ENCODE measurements around the gene SCN7A.
"Not testable (repeated sequence)": the region's sequence is repeated elsewhere in the genome, so short reads cannot be mapped to it uniquely, and the experiment has no call there.

The SCN7A gene

DNA sequence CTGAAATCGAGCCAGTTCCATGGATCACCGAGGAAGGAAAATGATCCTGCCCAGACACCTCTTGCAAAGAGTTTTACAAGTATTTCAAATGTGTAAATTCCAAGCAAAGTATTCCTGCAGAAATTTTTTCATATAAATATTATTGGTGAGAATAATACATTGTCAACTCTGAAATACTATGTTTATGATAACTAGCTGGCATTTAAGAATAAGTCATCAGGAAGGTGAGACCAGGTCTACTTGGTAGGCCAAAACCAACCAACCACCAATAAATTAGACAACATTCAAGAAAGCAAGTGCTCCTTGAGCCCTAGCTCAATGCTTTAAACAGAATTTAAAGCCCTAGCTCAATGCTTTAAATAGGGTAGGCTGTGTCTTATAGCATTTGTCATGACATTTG, 21.7 kb downstream of the SCN7A start:
- H3K4me3 Mint-ChIP-seq: no peak overlapping the region
- H3K27me3 Mint-ChIP-seq: no peaks in the 10 kb centered on the region
- H3K27ac Mint-ChIP-seq: no peak overlapping the region
- DNase-seq (no peak), ATAC-seq (no peak)
- H3K4me1 Mint-ChIP-seq: no peaks in the 10 kb centered on the region
- no peaks in the 10 kb centered on the region for H3K36me3 Mint-ChIP-seq (ENCODE audit: low read depth)
- H3K9me3 Mint-ChIP-seq: no peaks in the 10 kb centered on the region

DNA sequence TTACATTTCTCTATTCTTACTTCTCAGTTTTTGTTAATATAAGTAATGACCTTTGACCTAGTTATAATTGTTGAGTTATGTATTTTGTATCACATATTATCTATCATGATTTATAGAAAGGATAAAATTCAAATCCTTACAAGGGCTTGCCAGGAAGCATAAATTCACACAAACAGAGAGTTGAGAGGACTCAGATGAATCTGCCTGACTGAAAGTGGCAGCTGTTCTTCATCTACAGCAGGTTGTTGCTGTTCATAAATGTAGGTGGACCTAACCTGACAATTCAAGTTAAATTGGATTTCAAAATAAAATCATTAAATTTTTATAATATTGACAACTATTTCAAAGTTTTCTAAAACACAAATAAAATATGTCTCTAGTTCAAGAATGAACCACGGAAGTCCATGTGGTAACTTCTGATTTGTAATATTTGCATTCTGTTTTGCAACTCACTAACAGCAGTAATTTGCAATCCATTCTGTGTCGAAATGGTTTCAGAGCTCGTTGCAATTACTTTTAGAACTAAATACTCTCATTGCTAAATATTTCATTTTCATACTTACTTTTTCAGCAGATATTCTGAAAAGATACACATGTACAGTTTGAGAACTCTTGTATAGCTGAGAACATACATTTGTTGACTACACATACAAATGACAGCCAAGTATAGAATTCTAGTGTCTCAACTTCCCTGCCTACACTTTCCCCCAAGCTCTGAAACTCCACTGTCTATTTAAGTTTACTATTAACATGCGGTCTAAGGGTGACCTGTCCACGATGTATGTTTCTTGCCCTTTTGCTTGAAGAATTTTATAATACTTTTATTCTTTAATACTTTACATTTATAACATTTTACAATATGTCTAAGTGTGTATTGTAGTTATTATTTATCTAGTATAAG, 25.7 kb downstream of the SCN7A start:
- no peaks in the 10 kb centered on the region for H3K27me3 Mint-ChIP-seq

DNA sequence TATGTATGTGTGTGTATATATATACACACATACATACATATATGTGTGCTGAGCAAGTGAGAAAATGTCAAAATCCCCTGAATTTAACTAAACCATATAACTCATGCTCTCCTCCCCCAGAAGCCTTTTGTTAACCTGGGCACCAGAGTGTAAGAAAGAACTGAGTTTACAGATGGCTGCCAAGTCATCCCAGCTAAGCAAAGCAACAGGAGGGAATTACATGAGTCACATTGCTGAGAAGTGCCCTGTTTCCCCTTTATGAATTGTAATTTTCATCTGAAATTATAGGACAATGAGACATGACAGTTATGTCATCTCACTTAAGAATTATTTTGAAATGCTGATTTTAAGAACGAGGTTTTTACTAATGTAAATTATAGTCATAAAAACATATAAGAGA, 29.9 kb downstream of the SCN7A start:
- Mint-ChIP-seq H3K4me3 (no peak overlapping the region), H3K27ac (no peak overlapping the region), H3K9me3 (peaks cover 4% of the 10 kb centered on the region)

More for the DNA sequence above, 25.7 kb downstream of the SCN7A start:
- ATAC-seq (no peak), DNase-seq (no peak)
- H3K4me3 Mint-ChIP-seq: no peak overlapping the region
- H3K36me3 Mint-ChIP-seq (ENCODE audit: low read depth): no peaks in the 10 kb centered on the region
- peaks cover 2% of the 10 kb centered on the region for H3K9me3 Mint-ChIP-seq
- no peak overlapping the region for H3K27ac Mint-ChIP-seq
- H3K4me1 Mint-ChIP-seq: no peaks in the 10 kb centered on the region

DNA sequence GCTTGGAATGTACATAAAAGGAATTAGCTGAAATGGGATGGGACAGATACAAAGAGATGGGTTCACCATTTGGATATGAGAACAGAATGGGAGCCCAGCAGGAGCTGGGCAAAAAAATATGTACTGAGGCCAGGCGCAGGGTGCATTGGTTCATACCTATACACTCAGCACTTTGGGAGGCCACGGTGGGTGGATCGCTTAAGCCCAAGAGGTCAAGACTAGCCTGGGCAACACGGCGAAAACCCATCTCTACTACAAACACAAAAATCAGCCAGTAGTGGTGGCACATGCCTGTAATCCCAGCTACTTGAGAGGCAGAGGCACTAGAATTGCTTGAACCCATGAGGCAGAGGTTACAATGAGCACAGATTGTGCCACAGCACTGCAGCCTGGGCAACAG, 30.4 kb downstream of the SCN7A start:
- no peaks in the 10 kb centered on the region for H3K27me3 Mint-ChIP-seq
- no peaks in the 10 kb centered on the region for H3K36me3 Mint-ChIP-seq (ENCODE audit: low read depth)
- no peak overlapping the region for H3K4me3 Mint-ChIP-seq
- DNase-seq (no peak), ATAC-seq (no peak)
- peaks cover 4% of the 10 kb centered on the region for H3K9me3 Mint-ChIP-seq
- no peaks in the 10 kb centered on the region for H3K4me1 Mint-ChIP-seq
- H3K27ac Mint-ChIP-seq: no peak overlapping the region

More for the DNA sequence above, 29.9 kb downstream of the SCN7A start:
- no peak for ATAC-seq
- Mint-ChIP-seq H3K27me3 (no peaks in the 10 kb centered on the region), H3K4me1 (no peaks in the 10 kb centered on the region), H3K36me3 (ENCODE audit: low read depth) (no peaks in the 10 kb centered on the region)
- DNase-seq: no peak

DNA sequence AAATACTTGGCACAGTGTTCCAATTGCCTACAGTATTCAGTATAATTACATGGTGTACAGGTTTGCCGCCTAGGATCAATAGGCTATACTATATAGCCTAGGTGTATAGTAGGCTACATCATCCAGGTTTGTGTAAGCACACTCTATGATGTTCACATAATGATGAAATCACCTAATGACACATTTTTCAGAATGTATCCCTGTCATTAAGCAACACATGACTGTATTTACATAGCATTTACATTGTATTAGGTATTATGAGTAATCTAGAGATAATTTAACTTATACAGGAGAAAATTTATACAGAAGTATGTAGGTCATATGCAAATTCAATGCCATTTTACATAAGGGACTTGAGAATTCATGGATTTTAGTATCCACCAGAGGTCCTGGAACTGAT, 35.4 kb downstream of the SCN7A start:
- H3K36me3 Mint-ChIP-seq (ENCODE audit: low read depth): no peaks in the 10 kb centered on the region
- H3K27me3 Mint-ChIP-seq: no peaks in the 10 kb centered on the region
- ATAC-seq (no peak), DNase-seq (no peak)
- no peak overlapping the region for H3K27ac Mint-ChIP-seq
- no peak overlapping the region for H3K4me3 Mint-ChIP-seq
- peaks cover 8% of the 10 kb centered on the region for H3K9me3 Mint-ChIP-seq
- no peaks in the 10 kb centered on the region for H3K4me1 Mint-ChIP-seq

DNA sequence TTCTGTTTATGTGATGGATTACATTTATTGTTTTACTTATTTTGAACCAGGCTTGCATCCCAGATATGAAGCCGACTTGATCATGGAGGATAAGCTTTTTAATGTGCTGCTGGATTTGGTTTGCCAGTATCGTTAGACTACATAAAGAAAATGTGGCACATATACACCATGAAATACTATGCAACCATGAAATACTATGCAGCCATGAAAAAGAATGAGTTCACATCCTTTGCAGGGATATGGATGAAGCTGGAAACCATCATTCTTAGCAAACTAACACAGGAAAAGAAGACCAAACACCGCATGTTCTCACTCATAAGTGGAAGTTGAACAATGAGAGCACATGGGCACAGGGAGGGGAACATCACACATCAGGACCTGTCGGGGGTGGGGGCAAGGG, 38.2 kb downstream of the SCN7A start:
- H3K9me3 Mint-ChIP-seq, H3K27ac Mint-ChIP-seq, DNase-seq: not testable (repeated sequence)

DNA sequence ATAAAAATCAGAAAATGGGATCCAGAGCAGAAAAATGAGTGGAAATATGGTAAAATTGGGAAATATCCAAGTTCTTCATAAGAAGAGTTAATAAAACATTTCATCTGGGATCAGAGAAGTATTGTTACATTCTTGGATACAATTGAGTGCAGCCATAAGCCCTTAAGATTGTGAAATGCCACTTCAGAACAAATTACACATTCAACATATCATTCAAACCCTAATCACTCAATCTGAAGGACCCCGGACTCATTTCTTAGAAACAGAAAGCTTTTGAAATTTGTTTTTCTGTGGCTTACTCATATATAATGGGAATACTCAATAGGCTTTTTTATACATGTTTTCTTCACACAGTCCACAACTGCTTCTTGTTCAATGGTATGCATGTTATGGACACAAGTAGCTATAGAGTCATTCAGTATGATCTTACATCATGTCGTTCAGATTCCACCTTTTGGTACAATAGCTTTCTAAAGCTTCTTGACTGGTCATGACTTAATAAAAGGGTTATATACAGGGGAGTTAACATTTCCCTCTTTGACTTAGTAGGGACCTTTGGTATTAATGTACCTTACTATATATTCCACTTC, 39.9 kb downstream of the SCN7A start:
- ATAC-seq (no peak), DNase-seq (no peak)
- Mint-ChIP-seq H3K27ac (no peak overlapping the region), H3K36me3 (ENCODE audit: low read depth) (no peaks in the 10 kb centered on the region), H3K4me1 (no peaks in the 10 kb centered on the region), H3K27me3 (no peaks in the 10 kb centered on the region), H3K9me3 (peaks cover 3% of the 10 kb centered on the region), H3K4me3 (no peak overlapping the region)

More for the DNA sequence above, 38.2 kb downstream of the SCN7A start:
- H3K4me1 Mint-ChIP-seq; H3K4me3 Mint-ChIP-seq; ATAC-seq; H3K36me3 Mint-ChIP-seq (ENCODE audit: low read depth); H3K27me3 Mint-ChIP-seq: not testable (repeated sequence)

DNA sequence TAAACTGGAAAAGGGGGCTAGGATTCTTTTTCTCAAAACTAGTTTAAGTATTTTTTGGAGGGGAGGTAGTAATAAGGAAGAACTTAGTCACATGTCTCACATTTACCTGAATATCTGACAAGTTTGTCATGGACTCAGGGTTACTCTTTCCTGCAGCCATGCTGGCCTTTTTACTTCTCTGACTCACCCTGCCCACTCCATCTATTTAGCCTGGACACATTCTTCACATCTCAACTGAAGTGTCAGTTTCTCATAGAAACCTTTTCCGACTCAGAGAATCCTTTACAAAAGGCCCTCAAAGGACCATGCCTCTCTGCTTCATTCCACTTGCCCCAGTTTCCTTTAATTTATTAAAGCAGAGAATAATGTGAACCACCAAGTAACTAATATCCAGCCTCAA, 42.6 kb downstream of the SCN7A start:
- no peak overlapping the region for H3K27ac Mint-ChIP-seq
- peaks cover 8% of the 10 kb centered on the region for H3K9me3 Mint-ChIP-seq
- DNase-seq: no peak
- H3K36me3 Mint-ChIP-seq (ENCODE audit: low read depth): no peaks in the 10 kb centered on the region
- H3K4me1 Mint-ChIP-seq: no peaks in the 10 kb centered on the region
- no peaks in the 10 kb centered on the region for H3K27me3 Mint-ChIP-seq
- no peak for ATAC-seq
- H3K4me3 Mint-ChIP-seq: no peak overlapping the region

DNA sequence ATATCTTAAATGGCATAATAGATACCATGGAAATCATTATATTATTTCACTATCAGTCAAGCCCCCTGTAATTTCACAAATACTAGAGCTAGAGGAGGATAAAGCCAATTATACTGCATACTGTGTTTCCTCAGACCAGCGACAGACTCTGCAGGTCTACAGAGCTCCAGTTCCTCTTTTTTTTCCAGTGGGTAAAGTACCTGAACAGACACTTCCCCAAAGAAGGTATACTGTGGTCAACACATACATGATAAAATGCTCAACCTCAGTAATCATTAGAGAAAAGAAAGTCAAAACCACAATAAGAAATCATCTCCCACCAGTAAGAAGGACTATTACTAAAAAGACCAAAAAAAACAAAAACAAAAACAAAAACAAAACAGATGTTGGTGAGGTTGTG, 44.6 kb downstream of the SCN7A start:
- no peaks in the 10 kb centered on the region for H3K27me3 Mint-ChIP-seq
- H3K4me1 Mint-ChIP-seq: no peaks in the 10 kb centered on the region
- no peak for ATAC-seq
- DNase-seq: no peak
- H3K4me3 Mint-ChIP-seq: no peak overlapping the region
- H3K36me3 Mint-ChIP-seq (ENCODE audit: low read depth): no peaks in the 10 kb centered on the region
- peaks cover 8% of the 10 kb centered on the region for H3K9me3 Mint-ChIP-seq
- H3K27ac Mint-ChIP-seq: no peak overlapping the region

DNA sequence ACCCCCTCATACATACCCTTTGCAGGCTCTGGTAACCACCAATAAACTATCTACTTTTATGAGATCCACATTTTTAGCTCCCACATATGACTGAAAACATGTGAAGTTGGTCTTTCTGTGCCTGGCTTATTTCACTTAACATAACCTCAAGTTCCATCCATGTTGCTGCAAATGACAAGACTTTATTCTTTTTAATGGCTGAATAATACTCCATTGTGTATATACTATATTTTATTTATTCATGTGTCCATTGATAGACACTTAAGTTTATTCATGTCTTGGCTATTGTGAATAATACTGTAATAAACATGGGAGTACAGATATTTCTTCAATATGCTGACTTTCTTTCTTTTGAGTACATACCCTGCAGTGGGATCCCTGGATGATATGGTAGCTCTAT, 45.9 kb downstream of the SCN7A start:
- ATAC-seq (no peak), DNase-seq (no peak)
- Mint-ChIP-seq H3K27me3 (no peaks in the 10 kb centered on the region), H3K4me1 (no peaks in the 10 kb centered on the region), H3K27ac (no peak overlapping the region), H3K4me3 (no peak overlapping the region), H3K9me3 (peaks cover 8% of the 10 kb centered on the region), H3K36me3 (ENCODE audit: low read depth) (no peaks in the 10 kb centered on the region)

DNA sequence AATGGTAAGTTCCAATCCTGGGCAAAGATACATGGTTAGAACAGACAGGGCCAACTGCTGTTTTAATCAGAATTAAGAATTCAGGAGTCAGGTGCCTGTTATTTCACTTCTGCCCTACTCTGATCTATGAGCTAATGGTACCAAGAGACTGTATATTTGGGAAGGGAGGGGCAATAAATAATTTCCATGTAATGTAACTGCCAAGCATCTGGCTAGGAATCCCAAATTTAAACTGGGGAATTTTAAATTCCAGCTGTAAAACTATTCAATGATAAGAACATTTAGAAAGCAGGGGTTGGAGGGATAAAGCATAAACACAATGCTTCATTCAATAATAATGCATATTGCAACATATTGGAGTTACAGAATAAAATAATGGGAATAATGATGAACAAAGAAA, 49.7 kb downstream of the SCN7A start:
- DNase-seq: no peak
- Mint-ChIP-seq H3K27ac (no peak overlapping the region), H3K9me3 (peaks cover 8% of the 10 kb centered on the region), H3K4me3 (no peak overlapping the region), H3K36me3 (ENCODE audit: low read depth) (no peaks in the 10 kb centered on the region), H3K27me3 (no peaks in the 10 kb centered on the region), H3K4me1 (no peaks in the 10 kb centered on the region)
- no peak for ATAC-seq

DNA sequence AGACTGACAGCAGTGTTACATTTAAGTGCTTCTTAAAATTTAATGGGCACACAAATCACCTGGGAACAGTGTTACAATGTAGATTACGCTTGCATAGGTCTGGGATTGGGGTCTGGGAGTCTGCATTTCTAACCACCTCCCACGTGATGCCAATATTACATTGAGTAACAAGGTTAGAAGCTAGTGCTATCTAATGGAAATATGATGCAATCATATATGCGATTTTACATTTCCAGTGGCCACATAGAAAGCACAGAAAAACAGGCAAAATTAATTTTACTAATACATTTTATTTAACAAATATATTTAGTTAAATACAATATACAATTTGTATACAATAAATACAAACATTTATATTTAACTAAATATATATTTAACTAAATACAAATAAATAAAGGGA, 53.7 kb downstream of the SCN7A start:
- Mint-ChIP-seq H3K27me3 (no peaks in the 10 kb centered on the region), H3K4me1 (no peaks in the 10 kb centered on the region), H3K36me3 (ENCODE audit: low read depth) (no peaks in the 10 kb centered on the region), H3K4me3 (no peak overlapping the region), H3K27ac (no peak overlapping the region), H3K9me3 (peaks cover 6% of the 10 kb centered on the region)
- ATAC-seq: no peak
- DNase-seq: no peak

DNA sequence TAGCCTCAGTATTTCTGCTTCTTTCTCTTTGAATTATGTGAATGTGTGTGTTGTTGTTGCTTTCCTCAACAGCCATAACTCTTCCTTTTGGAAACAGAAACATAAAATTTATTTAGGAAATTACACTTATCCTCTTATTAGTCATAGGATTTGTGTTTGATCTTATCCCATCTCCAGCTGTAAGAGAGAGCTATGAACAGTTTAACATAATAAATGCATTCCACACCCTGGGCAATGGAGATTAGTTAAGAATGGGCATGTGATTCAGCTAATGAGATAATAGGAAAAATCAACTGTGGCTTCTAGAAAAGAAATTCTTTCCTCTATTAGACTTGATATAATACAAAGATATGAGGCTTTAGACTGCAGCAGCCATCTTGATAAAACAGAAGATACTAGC, 55.0 kb downstream of the SCN7A start:
- no peak for ATAC-seq

DNA sequence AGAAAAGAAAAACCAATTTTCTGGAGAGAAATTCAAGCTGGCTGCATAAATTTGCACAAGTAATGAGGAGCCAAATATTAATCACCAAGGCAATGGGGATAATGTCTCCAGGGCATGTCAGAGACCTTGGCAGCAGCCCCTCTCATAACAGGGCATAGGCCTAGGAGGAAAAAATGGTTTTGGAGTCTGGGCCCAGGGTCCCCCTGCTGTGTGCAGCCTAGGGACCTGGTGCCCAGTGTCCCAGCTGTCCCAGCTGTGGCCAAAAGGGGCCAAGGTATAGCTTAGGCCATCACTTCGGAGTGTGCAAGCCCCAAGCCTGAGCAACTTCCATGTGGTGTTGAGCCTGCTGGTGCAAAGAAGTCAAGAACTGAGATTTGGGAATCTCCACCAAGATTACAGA, 57.1 kb downstream of the SCN7A start:
- DNase-seq (no peak), ATAC-seq (no peak)
- H3K27me3 Mint-ChIP-seq: no peaks in the 10 kb centered on the region
- H3K36me3 Mint-ChIP-seq (ENCODE audit: low read depth): no peaks in the 10 kb centered on the region
- peaks cover 3% of the 10 kb centered on the region for H3K9me3 Mint-ChIP-seq
- no peaks in the 10 kb centered on the region for H3K4me1 Mint-ChIP-seq
- H3K4me3 Mint-ChIP-seq: no peak overlapping the region
- no peak overlapping the region for H3K27ac Mint-ChIP-seq

More for the DNA sequence above, 55.0 kb downstream of the SCN7A start:
- Mint-ChIP-seq H3K4me3 (no peak overlapping the region), H3K4me1 (no peaks in the 10 kb centered on the region), H3K27ac (no peak overlapping the region), H3K9me3 (peaks cover 3% of the 10 kb centered on the region), H3K36me3 (ENCODE audit: low read depth) (no peaks in the 10 kb centered on the region), H3K27me3 (no peaks in the 10 kb centered on the region)
- no peak for DNase-seq

DNA sequence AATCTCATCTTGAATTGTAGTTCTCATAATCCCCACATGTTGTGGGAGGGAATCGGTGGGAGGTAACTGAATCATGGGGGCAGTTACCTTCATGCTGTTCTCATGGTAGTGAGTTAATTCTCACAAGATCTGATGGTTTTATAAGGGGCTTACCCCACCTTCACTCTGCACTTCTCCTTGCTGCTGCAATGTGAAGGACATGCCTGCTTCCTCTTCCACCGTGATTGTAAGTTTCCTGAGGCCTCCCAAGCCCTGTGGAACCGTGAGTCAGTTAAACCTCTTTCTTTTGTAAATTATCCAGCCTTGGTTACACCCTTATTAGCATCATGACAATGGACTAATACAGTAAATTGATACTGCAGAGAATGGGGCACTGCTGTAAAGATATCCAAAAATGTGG, 57.9 kb downstream of the SCN7A start:
- H3K4me3 Mint-ChIP-seq: no peak overlapping the region
- H3K27me3 Mint-ChIP-seq: no peaks in the 10 kb centered on the region
- no peak overlapping the region for H3K27ac Mint-ChIP-seq
- H3K36me3 Mint-ChIP-seq (ENCODE audit: low read depth): no peaks in the 10 kb centered on the region
- peaks cover 3% of the 10 kb centered on the region for H3K9me3 Mint-ChIP-seq
- no peak for DNase-seq
- no peak for ATAC-seq
- no peaks in the 10 kb centered on the region for H3K4me1 Mint-ChIP-seq

Measured in activated naive CD8-positive, alpha-beta T cell treated with anti-CD3 and anti-CD28 coated beads, Interleukin-2, amount 50 U/mL, for 24 hours (primary cell).